HG02973 (cell line): ENCODE measurements around the gene EEFSEC.

Experiments used
- ATAC-seq: cut with Tn5 transposase; IDR thresholded peaks from one replicate; pipeline ENCODE4 v1.9.1; 2021; ENCODE audit warnings: moderate library complexity; ENCODE audit not compliant: unreplicated experiment

Gene EEFSEC

GRCh38 chr3:128432301-128432970 is 279.2 kb downstream of the EEFSEC start:
- ATAC-seq = no peak

- no peak for ATAC-seq
These were observed 279.9 kb downstream of the EEFSEC start for GRCh38 chr3:128432971-128433836.

GRCh38 chr3:128433837-128434165 is 280.5 kb downstream of the EEFSEC start:
- ATAC-seq = no peak

GRCh38 chr3:128434524-128434923 is 281.2 kb downstream of the EEFSEC start:
- ATAC-seq = no peak

DNA sequence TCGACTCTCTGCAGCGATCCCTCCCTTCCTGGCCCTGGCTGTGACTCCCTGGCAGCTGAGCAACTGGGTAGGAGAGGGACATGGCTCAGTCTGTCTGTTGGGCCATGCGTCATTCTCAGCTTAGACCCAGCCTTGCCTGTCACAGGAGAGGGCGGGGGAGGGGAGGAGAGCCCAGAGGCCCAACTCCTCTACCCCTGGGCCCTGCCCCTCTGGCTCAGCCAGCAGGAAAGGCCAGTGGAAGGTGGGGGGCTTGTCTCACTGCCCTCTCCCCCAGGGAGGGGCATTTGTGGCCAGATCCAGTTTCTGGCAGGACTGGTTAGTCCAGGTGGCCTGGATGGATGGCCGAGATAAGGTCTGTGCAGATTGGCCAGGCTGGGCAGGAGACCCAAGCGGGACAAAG is 281.8 kb downstream of the EEFSEC start:
- no peak for ATAC-seq

DNA sequence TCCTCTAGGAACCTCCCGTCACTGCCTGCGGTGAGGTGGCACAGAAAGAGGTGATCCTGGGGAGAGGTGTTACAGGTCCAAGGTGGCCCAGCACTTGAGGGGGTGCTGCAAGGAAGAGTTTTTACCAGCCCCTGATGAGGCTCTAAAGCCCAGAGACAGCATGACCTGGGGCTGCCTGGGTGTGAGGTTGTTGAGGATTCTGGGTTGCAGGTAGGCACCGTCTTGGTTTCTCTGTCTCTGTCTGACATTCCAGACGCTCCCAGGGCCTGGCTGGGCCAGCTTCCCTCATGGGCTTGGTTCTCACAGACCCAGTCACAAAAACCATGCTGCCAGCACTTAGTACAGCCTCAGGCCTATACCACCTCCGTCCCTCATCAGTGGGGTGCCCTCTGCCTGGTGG is 282.3 kb downstream of the EEFSEC start:
- no peak for ATAC-seq

DNA sequence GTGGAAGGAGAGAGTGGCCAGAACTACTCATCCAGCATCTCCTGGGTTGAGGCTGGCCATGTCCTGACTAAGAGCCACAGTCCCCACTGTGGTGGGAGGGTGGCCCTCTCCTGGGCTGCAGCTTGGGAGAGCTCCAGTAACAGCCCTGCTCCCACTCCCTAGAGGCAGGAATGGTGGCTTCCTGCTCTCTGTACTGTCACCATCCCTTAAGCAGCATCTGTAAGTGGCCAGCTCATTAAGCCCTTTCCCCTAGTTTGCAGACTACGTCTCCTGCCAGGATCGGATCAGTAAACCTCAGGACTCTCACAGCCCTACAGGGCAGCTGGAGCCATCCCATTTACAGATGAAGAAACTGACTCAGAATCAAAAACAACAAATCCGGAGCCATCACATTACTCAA is 282.9 kb downstream of the EEFSEC start:
- ATAC-seq = no peak

- no peak for ATAC-seq
These were observed 285.3 kb downstream of the EEFSEC start for GRCh38 chr3:128438488-128439072.

GRCh38 chr3:128439226-128439625 is 285.9 kb downstream of the EEFSEC start:
- no peak for ATAC-seq

DNA sequence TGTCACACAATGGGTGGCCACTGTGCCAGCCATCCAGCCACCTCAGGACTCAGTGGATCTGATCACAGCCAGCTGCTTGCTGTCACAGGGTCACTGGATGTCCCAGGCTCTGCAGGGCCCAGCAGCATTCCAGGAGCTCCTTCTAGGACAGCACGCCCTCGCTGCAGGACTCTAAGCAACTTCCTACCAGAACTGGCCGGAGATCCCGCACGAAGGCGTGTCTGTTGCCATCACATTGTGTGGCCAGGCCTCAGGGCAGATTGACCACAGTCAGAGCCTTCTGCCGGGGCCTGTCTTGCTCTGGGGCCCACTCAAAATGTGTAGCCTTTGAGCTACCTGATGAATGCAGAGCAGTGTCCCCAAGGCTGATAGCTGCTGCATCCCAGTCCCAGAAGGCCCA is 288.8 kb downstream of the EEFSEC start:
- ATAC-seq = no peak

GRCh38 chr3:128442949-128443348 is 289.7 kb downstream of the EEFSEC start:
- ATAC-seq = no peak

DNA sequence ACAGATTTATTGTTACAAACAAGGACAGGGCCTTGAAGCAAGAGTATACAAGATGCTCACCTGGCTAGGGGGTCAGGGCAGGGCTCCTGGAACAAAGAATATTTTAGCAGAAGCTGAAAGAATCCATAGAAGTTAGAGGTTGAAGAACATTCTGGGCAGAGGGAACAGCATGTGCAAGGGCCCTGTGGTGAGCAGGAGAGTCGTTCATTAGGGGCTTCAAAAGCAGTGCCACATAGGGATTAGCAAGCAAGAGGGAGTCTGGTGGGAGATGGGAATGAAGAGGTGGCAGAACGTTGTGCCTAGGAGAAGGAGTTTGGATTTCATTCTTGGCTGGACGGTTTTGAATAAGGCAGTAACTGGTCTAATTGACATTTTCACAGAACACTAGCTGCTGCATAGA is 290.5 kb downstream of the EEFSEC start:
- ATAC-seq = no peak

- ATAC-seq = no peak
These were observed 292.1 kb downstream of the EEFSEC start for GRCh38 chr3:128445357-128445756.

GRCh38 chr3:128446821-128447220 is 293.5 kb downstream of the EEFSEC start:
- no peak for ATAC-seq

DNA sequence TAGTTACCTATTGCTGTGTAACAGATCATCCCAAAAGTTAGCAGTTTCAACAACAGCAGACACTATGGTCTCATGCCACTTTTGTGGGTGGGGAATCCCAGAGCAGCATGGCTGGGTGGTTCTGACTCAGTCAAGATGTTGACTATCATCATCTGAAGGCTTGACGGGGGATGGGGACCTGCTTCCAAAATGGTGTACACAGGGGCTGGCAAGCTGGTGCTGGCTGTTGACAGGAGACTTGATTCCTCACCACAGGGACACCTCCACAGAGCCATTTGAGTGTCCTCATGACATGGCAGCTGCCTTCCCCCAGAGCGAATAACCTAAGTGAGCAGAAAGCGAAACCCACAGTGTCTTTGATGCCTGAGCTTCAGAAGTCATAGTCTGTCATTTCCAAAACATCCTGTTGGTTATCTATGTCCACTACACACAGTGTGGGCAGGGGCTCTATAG is 294.3 kb downstream of the EEFSEC start:
- no peak for ATAC-seq

DNA sequence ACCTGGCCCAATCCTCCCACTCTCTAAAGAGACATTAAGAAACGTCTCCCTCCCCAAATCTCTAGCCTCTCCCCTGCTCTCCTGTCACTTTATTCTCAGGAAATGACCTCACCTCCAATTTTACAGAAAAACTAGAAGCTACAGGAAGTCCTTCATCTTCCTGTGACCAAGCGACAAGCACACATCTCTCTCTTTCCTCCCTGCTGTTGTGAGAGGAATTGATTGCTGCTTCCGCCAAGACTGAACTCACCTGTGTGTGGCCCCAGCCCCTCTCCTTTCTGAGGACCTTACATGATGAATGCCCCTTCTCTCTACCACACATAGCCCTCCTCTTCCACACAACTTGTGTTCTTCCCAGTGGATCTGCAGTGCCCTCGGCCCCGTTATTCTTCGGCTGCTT is 295.2 kb downstream of the EEFSEC start:
- ATAC-seq = no peak

DNA sequence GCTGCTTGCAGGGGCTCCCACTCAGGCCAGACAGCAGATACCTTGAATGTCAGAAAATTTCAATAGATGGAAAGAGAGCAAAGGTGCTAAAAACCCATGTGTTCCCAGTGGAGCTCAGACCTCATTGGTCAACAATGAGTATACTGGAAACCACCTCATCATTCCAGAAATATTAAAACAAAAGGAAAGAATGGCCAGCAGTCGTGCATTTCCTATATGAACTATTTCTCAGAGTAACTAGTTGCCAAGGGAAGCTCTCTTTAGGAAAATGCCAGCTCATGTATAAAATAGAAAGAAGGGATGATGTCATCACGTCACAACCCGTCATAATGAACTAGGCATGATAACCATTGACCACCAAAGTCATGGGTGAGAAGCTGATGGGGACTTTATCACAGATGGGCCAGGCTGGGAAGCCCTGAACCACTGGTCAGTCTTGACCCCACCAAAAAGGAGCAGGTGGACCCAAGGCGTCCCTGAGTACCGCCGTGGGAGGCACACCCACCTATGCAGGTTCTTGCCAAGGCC is 295.9 kb downstream of the EEFSEC start:
- ATAC-seq = no peak

- ATAC-seq = no peak
These were observed 298.8 kb downstream of the EEFSEC start for GRCh38 chr3:128452120-128452519.

DNA sequence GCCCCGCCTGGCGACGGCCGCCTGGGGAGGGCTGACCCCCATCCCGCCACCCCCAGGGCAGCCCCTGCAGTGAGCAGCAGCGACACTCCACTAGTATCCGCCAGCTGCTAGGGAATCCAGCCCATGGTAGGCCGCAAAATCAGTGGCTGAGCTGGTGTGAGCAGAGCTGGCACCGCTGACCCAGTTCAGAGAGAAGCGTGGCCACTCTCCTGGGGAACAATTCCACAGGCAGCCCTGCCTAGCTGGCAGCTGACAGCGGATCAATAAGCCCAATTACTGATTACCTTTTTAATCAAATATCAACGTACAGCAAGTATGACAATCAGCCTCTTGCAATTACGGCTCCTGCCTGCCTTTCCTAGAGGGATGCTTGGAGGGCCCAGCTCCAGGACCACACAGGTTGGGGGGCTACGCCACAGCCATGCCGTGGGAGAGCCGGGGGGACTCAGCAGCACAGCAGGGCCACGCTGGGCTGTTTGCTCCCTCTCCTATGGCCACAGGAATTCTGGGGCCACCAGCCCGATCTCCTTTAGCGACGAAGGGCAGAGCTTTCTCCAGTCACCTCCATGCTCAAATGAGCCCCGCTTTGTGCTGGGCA is 299.5 kb downstream of the EEFSEC start:
- ATAC-seq = no peak

DNA sequence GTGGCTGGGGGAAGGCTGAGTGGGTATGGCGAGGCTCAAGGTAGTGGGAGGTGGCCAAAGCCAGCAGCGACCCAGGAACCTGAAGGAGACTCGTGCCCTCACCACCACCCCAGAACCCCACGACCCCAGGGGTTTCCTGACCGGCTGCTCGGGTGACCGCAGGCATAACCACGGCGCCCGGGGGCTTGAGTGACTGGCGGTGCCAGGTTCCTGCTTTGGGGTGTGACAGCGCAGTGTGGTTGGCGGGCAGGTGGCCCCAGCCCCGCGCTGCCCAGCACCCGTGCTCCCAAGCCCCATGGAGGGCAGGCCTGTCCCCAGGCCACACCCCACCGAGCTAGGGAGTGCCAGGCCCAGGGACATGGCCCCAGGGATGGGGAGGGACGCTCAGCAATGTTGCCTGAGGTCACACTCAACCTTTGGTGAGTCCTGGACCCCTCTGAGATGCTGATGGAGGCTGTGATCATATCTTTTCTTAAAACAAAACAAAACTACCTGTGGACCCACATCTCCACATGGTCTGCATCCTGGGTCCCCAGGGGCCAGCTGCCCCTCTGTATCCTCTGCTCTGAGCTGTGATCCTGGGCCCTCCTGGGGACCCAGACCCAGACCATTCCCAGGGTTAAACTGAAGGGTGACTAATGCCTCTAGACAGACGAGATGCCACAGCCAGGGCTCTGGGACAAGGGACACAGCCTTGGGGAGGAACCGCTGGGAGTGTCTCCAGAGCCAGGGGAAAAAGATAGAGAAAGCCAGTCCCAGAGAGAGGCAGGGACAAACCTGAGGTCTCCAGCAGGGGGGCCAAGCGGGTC is 300.4 kb downstream of the EEFSEC start:
- ATAC-seq = no peak

- ATAC-seq = no peak
These were observed 301.0 kb downstream of the EEFSEC start for GRCh38 chr3:128454310-128454618.
